HCT116 (cell line): ENCODE measurements around the gene SIPA1L3.

Experiments
- CBX3 ChIP-seq: IDR thresholded peaks from 2 replicates; pipeline ENCODE4 v1.6.1; 2012; ENCODE audit warnings: low read depth
- ELF1 ChIP-seq: IDR thresholded peaks from 2 replicates; pipeline ENCODE4 v1.6.1; 2012; ENCODE audit warnings: low read depth, borderline replicate concordance
- EZH2 ChIP-seq: fragments of 200-600 bp; sonication (generic); IDR thresholded peaks from 2 replicates; pipeline ENCODE4 v1.6.1; 2017; ENCODE audit warnings: antibody characterized with exemption, mixed run types
- EZH2phosphoT487 ChIP-seq: fragments of 200-600 bp; IDR thresholded peaks from 2 replicates; pipeline ENCODE4 v1.6.1; 2018; ENCODE audit warnings: antibody characterized with exemption, borderline replicate concordance
- FOSL1 ChIP-seq: IDR thresholded peaks from 2 replicates; pipeline ENCODE4 v1.6.1; 2012; ENCODE audit warnings: low read depth
- POLR2A ChIP-seq: IDR thresholded peaks from 2 replicates; pipeline ENCODE4 v1.7.0; 2011; ENCODE audit warnings: borderline replicate concordance; ENCODE audit not compliant: insufficient read depth, insufficient read length; ENCODE audit errors: extremely low read depth
- POLR2AphosphoS5 ChIP-seq: IDR thresholded peaks from 2 replicates; pipeline ENCODE4 v1.6.1; 2011; ENCODE audit warnings: mild to moderate bottlenecking, low read depth, low read length, moderate library complexity
- SIN3A ChIP-seq: IDR thresholded peaks from 2 replicates; pipeline ENCODE4 v1.6.1; 2012; ENCODE audit warnings: low read depth
- SRF ChIP-seq: IDR thresholded peaks from 2 replicates; pipeline ENCODE4 v1.6.1; 2012; ENCODE audit warnings: low read depth
- TCF7L2 ChIP-seq: IDR thresholded peaks from 2 replicates; pipeline ENCODE4 v1.7.0; 2011; ENCODE audit warnings: borderline replicate concordance, inconsistent platforms; ENCODE audit not compliant: insufficient read depth, insufficient read length; ENCODE audit errors: extremely low read depth
- YY1 ChIP-seq: IDR thresholded peaks from 2 replicates; pipeline ENCODE4 v1.6.1; 2011; ENCODE audit warnings: low read length, low read depth, moderate library complexity, mild to moderate bottlenecking; ENCODE audit not compliant: insufficient replicate concordance; ENCODE audit errors: extremely low read depth
- ZNF274 ChIP-seq: fragments of 200-500 bp; sonication (Bioruptor generic); IDR thresholded peaks from 2 replicates; pipeline ENCODE4 v1.6.1; 2014; ENCODE audit warnings: mild to moderate bottlenecking, low read depth, low read length, inconsistent platforms
- TF ChIP-seq, protein P1 (sequence below), 3 experiments: fragments of 200-600 bp in 1 of 3; sonication (generic) in 1 of 3; IDR thresholded peaks in 2 of 3; conservative IDR thresholded peaks in 1 of 3; 2 replicates each; pipeline ENCODE4 v1.5.1; 2012 to 2017; ENCODE audit warnings: low read depth in 2 of 3, low read length in 2 of 3, antibody characterized with exemption in 1 of 3, borderline replicate concordance in 1 of 3, control low read depth in 1 of 3, mild to moderate bottlenecking in 1 of 3, mixed read lengths in 1 of 3, mixed run types in 1 of 3, moderate library complexity in 1 of 3; ENCODE audit not compliant: insufficient read depth in 1 of 3
- TF ChIP-seq, protein P2 (sequence below): IDR thresholded peaks from 2 replicates; pipeline ENCODE4 v1.6.1; 2012

DNA sequence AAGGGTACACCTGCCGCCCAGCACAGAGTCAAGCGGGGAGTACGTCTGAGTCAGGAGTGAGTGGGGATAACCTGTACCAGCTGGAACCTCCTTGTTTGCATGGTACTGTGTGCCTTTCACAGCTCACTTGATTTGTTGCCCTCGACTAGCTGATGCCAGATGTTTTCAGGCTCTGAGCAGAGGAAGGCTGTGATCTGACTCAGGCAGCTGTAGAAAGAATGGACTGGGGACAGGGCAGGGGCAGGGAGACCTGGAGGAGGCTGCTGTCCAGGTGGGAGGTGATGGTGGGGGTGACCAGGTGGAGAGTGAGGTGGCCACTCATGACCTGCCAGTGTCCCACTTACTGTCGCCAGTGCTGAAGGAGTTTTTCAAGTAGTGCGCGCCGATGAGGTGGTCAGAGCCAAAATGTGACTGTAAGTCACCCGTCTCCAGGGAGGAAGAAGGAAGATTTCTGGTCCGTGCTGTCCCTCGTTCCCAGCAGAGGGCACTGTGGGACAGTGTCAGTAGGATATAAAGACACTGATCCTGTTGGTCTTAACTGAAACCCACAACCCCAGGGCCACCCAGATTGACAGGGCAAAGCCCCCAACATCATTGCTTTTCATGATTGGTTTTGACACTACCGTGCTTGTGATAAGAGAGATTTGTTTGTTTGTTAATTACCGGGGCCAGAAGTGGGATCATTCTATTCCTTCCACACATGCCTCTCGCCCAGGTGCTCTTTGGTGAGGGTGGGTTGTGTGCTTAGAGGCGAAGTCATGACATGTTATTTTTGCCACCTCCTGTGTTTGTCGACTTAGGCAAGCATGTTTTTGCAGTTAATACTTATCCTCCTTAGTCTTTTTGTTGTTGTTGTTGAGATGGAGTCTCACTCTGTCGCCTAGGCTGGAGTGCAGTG, 188.7 kb downstream of the SIPA1L3 start:
- TF ChIP-seq, protein P1, sequence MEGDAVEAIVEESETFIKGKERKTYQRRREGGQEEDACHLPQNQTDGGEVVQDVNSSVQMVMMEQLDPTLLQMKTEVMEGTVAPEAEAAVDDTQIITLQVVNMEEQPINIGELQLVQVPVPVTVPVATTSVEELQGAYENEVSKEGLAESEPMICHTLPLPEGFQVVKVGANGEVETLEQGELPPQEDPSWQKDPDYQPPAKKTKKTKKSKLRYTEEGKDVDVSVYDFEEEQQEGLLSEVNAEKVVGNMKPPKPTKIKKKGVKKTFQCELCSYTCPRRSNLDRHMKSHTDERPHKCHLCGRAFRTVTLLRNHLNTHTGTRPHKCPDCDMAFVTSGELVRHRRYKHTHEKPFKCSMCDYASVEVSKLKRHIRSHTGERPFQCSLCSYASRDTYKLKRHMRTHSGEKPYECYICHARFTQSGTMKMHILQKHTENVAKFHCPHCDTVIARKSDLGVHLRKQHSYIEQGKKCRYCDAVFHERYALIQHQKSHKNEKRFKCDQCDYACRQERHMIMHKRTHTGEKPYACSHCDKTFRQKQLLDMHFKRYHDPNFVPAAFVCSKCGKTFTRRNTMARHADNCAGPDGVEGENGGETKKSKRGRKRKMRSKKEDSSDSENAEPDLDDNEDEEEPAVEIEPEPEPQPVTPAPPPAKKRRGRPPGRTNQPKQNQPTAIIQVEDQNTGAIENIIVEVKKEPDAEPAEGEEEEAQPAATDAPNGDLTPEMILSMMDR (IDR thresholded peaks at IDR 0.05 in 2 of 3, conservative IDR thresholded peaks at IDR 0.05 in 1 of 3; ENCODE audit: borderline replicate concordance in 1 of 3, insufficient read depth in 1 of 3, low read depth in 2 of 3, low read length in 2 of 3) = peak in 2 of 3 experiments; percentile 79 to 83; a peak in 4 of 6 replicates
- no peak for TF ChIP-seq EZH2phosphoT487
- TF ChIP-seq, protein P2, sequence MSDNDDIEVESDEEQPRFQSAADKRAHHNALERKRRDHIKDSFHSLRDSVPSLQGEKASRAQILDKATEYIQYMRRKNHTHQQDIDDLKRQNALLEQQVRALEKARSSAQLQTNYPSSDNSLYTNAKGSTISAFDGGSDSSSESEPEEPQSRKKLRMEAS = no peak
- no peak for TF ChIP-seq POLR2AphosphoS5
- TF ChIP-seq SRF = no peak
- TF ChIP-seq POLR2A = no peak
- no peak for TF ChIP-seq EZH2
- no peak for TF ChIP-seq ZNF274
- TF ChIP-seq YY1 = no peak
- TF ChIP-seq TCF7L2 = no peak
- no peak for TF ChIP-seq CBX3
- TF ChIP-seq SIN3A = no peak
- TF ChIP-seq ELF1 = no peak
- TF ChIP-seq FOSL1 = no peak
